ENCODE measurements around the gene ZNF709.
"Not testable (repeated sequence)": the region's sequence is repeated elsewhere in the genome, so short reads cannot be mapped to it uniquely, and the experiment has no call there.

Gene ZNF709

DNA sequence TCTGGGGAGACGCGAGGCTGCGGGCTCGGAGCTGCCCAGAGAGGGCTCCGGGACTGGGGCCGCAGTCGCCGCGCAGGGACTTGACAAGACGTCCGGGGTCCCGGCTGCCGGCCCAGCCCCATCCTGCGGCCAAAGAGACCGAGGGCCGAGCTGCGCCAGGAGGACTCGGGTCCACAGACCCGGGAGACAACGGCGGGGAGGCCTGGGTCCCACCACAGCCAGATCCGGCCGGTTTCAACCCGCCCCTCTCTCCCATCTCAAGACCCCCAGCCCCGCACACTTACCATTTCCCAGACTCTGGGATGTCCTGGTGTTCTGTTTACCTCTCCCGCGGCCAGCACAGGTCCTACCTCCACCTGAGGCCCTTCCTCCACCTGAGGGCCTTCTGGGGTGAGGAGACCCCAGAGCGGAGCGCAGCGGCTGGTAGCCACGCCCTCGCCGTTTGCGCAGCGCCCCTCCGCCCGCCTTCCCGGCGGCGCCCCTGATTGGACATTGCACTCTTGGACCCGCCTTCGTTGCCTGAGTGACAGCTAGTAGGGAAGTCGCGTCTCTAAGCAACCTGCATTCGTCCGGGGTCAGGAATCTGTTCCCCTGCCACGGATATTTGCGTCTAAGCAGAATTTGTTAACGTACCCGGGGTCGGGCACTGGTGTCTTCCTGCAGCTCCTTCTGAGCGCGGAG is at the start of gene ZNF709:
Gene ZNF709, minus strand, starts transcription at position 446 of the 681 bp plus-strand sequence. Its CDS starts 159 bp downstream, at position 287.
- FAIRE-seq (peak; percentile 99), DNase-seq (ENCODE audit: insufficient read length, low spot score) (peak; percentile 62)

- no peak for FAIRE-seq
- no peak for DNase-seq (ENCODE audit: insufficient read length, low spot score)
These were observed 42.6 kb upstream of the ZNF709 start for GRCh38 chr19:12527034-12527836.

DNA sequence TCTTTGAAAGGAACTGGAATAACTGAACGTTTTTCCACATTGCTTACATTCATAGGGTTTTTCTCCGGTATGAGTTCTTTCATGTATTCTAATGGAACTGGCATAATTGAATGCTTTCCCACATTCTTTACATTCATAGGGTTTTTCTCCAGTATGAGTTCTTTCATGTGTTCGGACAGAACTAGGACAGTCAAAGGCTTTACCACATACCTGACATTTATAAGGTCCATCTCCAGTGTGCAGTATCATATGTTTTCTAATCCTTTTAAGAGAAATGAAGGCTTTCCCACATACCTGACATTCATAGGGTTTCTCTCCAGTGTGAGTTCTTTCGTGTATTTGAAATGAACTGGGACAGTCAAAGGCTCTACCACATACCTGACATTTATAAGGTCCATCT is 41.9 kb upstream of the ZNF709 start:
- FAIRE-seq, result no peak
- no peak for DNase-seq (ENCODE audit: insufficient read length, low spot score)

GRCh38 chr19:12521996-12522395 is 37.4 kb upstream of the ZNF709 start:
- no peak for DNase-seq (ENCODE audit: insufficient read length, low spot score)
- no peak for FAIRE-seq

GRCh38 chr19:12513531-12514061 is 29.0 kb upstream of the ZNF709 start:
- DNase-seq (ENCODE audit: insufficient read length, low spot score) (no peak), FAIRE-seq (no peak)

DNA sequence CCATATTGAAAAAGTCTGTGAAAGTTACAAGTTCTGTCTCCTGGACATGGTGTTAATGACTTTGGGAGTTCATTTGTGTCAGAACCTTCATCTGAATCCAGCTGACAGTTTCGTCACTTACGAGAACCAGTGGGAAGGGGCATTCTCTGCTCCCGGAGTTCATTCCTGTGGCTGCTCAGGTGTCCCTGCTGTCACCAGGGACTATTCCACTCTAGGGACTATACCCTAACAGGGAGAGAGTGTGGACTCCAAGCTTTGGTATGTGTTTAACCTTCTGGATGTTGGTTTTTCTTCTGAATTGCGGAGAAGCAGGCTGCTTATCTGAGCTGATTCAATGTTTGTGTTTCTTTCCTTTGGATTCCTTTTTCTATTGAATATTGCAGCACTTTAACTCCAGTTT is 12.4 kb upstream of the ZNF709 start:
- DNase-seq (ENCODE audit: insufficient read length, low spot score) (no peak), FAIRE-seq (no peak)

- FAIRE-seq (no peak), DNase-seq (ENCODE audit: insufficient read length, low spot score) (no peak)
These were observed 11.9 kb upstream of the ZNF709 start for GRCh38 chr19:12496480-12496879.

DNA sequence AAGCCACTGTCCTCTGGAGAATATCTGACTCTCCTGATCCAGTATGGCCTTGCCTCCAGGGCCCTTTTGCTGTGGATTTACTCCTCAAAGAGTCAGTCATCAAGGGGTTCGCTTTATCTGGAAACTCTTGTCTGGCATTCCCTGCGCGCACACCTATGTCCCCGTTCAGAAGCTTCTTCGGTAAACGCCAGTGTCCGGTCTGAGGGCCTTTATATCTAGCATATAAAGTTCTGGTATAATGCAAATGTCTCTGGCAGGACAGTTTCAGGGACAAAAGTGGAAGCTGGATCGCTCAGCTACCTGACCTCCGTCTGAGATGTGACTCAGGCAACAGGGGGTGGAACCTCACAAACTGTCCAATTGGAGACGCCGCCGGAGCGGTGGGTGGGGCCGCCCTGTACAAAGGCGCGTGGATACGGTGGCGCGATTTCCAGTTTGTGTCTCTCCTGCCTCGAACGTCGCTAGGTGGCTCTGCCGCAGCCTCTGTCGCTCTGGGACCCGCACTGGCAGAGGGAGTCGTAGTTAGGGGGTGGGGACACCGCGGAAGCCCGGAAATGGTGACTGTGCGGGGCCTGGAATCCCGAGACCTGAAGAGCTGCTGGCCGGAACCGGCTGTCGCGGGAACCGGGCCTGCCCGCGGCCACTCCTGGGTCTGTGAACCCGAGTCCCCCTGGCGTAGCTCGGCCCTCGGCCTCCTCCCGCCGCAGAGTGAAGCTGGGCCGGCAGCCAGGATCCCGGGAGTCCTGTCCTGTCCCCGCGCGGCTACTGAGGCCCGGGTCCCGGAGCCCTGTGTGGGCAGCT is 10.6 kb upstream of the ZNF709 start:
- DNase-seq (ENCODE audit: insufficient read length, low spot score) (peak; percentile 64), FAIRE-seq (peak; percentile 95)

DNA sequence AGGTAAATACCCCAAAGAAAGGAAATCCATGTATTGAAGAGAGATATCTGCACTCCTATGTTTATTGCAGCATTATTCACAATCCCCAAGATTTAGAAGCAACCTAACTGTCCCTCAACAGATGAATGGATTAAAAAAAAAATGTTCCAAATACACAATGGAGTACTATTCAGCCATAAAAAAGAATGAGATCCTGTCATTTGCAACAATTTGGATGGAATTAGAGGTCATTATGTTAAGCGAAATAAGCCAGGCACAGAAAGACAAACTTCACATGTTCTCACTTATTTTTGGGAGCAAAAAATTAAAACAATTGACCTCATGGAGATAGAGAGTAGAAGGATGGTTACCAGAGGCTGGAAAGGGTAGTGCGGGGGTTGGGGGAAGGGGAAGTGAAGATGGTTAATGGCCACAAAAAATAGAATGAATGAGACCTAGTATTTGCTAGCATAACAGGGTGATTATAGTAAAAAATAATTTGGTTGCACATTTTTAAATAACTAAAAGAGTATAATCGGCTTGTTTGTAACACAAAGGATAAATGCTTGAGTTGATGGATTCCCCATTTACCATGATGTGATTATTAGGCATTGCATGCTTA is 9.7 kb upstream of the ZNF709 start:
- FAIRE-seq (no peak), DNase-seq (ENCODE audit: insufficient read length, low spot score) (no peak)

- FAIRE-seq; DNase-seq (ENCODE audit: insufficient read length, low spot score): not testable (repeated sequence)
These were observed 1.7 kb upstream of the ZNF709 start for GRCh38 chr19:12486265-12486783.

GRCh38 chr19:12485571-12485970 is 955 bp upstream of the ZNF709 start:
- DNase-seq (ENCODE audit: insufficient read length, low spot score), result no peak
- no peak for FAIRE-seq

DNA sequence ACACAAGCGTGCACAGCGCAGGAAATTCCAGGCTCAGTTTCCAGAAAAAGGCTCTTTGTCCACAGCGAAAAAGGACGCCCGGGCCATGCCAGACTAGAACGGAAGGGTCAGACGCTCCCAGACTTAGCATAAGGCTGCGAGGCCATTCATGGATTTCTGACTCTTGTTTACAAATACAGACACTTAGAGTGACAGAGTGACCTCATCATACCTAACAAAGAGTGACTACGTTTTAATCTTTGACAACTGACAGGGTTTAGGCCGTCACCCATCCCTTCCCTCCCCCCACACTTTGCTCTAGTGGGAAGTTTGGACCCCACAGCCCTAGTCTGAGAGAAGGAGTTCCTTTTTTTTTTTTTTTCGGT is 418 bp upstream of the ZNF709 start:
- no peak for DNase-seq (ENCODE audit: insufficient read length, low spot score)
- no peak for FAIRE-seq

GRCh38 chr19:12484011-12484370 is 625 bp downstream of the ZNF709 start:
- DNase-seq (ENCODE audit: insufficient read length, low spot score) (no peak), FAIRE-seq (no peak)

DNA sequence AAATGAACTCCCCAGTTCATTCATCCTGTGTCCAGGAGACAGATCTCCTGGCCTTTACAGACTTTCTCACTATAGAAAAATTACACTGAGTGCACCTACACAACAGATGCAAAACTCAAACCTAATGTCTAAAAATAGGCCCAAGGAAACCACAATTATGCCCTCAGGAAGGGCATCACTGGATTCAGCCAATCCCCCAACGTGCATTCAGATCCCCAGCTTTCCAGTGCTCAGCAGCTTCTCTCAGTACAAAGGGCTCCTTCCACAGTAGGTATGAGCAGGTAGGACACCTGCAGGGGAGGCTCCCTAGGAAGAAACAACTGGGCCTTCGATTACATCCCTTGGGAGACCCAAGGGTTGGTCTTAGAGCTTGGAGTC is 2.1 kb downstream of the ZNF709 start:
- peak; percentile 70 for FAIRE-seq
- no peak for DNase-seq (ENCODE audit: insufficient read length, low spot score)

GRCh38 chr19:12481781-12482508 is 2.7 kb downstream of the ZNF709 start:
- DNase-seq (ENCODE audit: insufficient read length, low spot score) (no peak), FAIRE-seq (no peak)

GRCh38 chr19:12478234-12478941 is 6.2 kb downstream of the ZNF709 start:
- no peak for DNase-seq (ENCODE audit: insufficient read length, low spot score)
- FAIRE-seq, result no peak

- DNase-seq (ENCODE audit: insufficient read length, low spot score); FAIRE-seq: not testable (repeated sequence)
These were observed 17.0 kb downstream of the ZNF709 start for GRCh38 chr19:12467651-12468050.

GRCh38 chr19:12465211-12465610 is 19.4 kb downstream of the ZNF709 start:
- DNase-seq (ENCODE audit: insufficient read length, low spot score) (no peak), FAIRE-seq (no peak)

- DNase-seq (ENCODE audit: insufficient read length, low spot score), result no peak
- FAIRE-seq, result no peak
These were observed 19.8 kb downstream of the ZNF709 start for GRCh38 chr19:12464769-12465168.

Data from GM19239 (cell line).